Breast epithelium (tissue), 4 donors: ENCODE data around the gene LAMC2. TPM values are rescaled to one million over a fixed set of nuclear protein-coding genes. Genes with fewer than 3 reads are reported as not detected.
A peak's percentile ranks its signal among the peaks of the same experiment; 100 is the strongest.
"Not testable (repeated sequence)": the region's sequence is repeated elsewhere in the genome, so short reads cannot be mapped to it uniquely, and the experiment has no call there.

Source experiments
- DNase-seq, 2 donors: peaks; one replicate each; pipeline ENCODE4 v3.0.0-alpha.2; 2019; ENCODE audit warnings: low spot score in 2 of 2
- H3K27ac ChIP-seq, 2 donors: fragments of 200-600 bp; sonication (generic) in 1 of 2; one replicate each; pipeline ENCODE4 v1.5.1; 2016 to 2019; ENCODE audit warnings: mild to moderate bottlenecking in 1 of 2
- H3K27me3 ChIP-seq, 2 donors: fragments of 200-600 bp; sonication (generic) in 1 of 2; one replicate each; pipeline versions ENCODE4 v1.5.1 to v1.6.0; 2017 to 2019; ENCODE audit warnings: control low read depth in 1 of 2, mild to moderate bottlenecking in 1 of 2
- H3K36me3 ChIP-seq: fragments of 200-600 bp; one replicate; pipeline ENCODE4 v1.5.1; 2019
- H3K4me1 ChIP-seq, 2 donors: fragments of 200-600 bp; sonication (generic); one replicate each; pipeline ENCODE4 v1.5.1; 2016 to 2019; ENCODE audit warnings: control low read depth in 1 of 2
- H3K4me3 ChIP-seq, 3 donors: fragments of 200-600 bp; sonication (generic); 1 replicate in 2 of 3; 2 replicates in 1 of 3; pipeline ENCODE4 v1.5.1; 2016 to 2019; ENCODE audit warnings: mild to moderate bottlenecking in 3 of 3, moderate library complexity in 2 of 3
- H3K9me3 ChIP-seq, 2 donors: fragments of 200-600 bp; sonication (generic) in 1 of 2; one replicate each; pipeline ENCODE4 v1.5.1; 2016 to 2019; ENCODE audit warnings: control low read depth in 1 of 2
- POLR2A ChIP-seq: fragments of 450-650 bp; IDR thresholded peaks from one replicate; pipeline ENCODE4 v1.6.1; 2016; ENCODE audit warnings: antibody characterized with exemption, mild to moderate bottlenecking, moderate library complexity
- POLR2AphosphoS5 ChIP-seq, 3 donors: sonication (generic); formaldehyde crosslinking; IDR thresholded peaks; one replicate each; pipeline ENCODE4 v1.6.1; 2017; ENCODE audit warnings: antibody characterized with exemption in 3 of 3
- intact Hi-C: fragments of 100-400 bp; cut with DNase I; formaldehyde crosslinking; loops from one replicate; pipeline ENCODE4 v1.15.1; 2023; ENCODE audit warnings: low total_unique reads
- total RNA-seq, 3 donors: library from RNA; depleted of rRNA; stranded (reverse); fragments of >200 nt; gene quantifications; one replicate each; pipeline ENCODE4 v1.1.0, GENCODE V29; 2016
- TF ChIP-seq, protein P1 (sequence below), 3 donors: fragments of 450-650 bp; IDR thresholded peaks; one replicate each; pipeline ENCODE4 v1.5.1; 2016 to 2017; ENCODE audit warnings: antibody characterized with exemption in 3 of 3, mild to moderate bottlenecking in 3 of 3, moderate library complexity in 3 of 3

LAMC2 gene
- total RNA-seq, 3 donors from 2014 or later, result 3.0 to 20.3 (median 16.4) TPM

DNA sequence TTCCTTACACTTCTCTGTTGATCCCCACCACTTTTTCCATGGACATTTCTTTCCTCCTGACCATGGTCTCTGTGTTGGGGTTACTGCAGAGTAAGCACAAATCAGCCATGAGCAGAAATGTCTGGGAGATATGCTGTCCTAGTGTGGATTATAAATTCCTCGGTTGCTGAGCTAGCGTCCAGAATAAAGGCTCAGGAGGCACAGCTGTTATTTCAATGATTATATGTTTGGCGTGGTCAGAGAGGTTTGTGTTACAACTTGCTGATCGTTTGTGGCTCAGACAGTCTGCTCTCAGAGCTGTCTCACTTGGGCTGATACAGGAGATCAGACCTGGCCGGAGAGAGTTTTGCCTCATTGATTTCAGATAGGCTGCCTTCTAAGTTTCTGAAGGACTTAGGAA lies 37.5 kb upstream of the LAMC2 start:
- DNase-seq, result no peak
- Histone ChIP-seq H3K36me3 (no peaks in the 10 kb centered on the region), H3K27me3 (no peaks in the 10 kb centered on the region), H3K27ac (peak overlapping the region; percentile 52 to 67), H3K9me3 (no peaks in the 10 kb centered on the region), H3K4me3 (no peak overlapping the region), H3K4me1 (no peaks in the 10 kb centered on the region)
- TF ChIP-seq, protein P1, sequence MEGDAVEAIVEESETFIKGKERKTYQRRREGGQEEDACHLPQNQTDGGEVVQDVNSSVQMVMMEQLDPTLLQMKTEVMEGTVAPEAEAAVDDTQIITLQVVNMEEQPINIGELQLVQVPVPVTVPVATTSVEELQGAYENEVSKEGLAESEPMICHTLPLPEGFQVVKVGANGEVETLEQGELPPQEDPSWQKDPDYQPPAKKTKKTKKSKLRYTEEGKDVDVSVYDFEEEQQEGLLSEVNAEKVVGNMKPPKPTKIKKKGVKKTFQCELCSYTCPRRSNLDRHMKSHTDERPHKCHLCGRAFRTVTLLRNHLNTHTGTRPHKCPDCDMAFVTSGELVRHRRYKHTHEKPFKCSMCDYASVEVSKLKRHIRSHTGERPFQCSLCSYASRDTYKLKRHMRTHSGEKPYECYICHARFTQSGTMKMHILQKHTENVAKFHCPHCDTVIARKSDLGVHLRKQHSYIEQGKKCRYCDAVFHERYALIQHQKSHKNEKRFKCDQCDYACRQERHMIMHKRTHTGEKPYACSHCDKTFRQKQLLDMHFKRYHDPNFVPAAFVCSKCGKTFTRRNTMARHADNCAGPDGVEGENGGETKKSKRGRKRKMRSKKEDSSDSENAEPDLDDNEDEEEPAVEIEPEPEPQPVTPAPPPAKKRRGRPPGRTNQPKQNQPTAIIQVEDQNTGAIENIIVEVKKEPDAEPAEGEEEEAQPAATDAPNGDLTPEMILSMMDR (IDR thresholded peaks at IDR 0.05), result no peak
- TF ChIP-seq POLR2AphosphoS5 (IDR thresholded peaks at IDR 0.05), result peak in 1 of 3 donors; percentile 25
- no peak for TF ChIP-seq POLR2A
- intact Hi-C loops, result loop anchor here (10.0 kb wide), 1 partner anchor 576 kb away; no protein-coding TSS in a partner anchor

- no peaks in the 10 kb centered on the region for H3K36me3 ChIP-seq
Measured at GRCh38 chr1:183149273-183149672, 36.8 kb upstream of the LAMC2 start.

DNA sequence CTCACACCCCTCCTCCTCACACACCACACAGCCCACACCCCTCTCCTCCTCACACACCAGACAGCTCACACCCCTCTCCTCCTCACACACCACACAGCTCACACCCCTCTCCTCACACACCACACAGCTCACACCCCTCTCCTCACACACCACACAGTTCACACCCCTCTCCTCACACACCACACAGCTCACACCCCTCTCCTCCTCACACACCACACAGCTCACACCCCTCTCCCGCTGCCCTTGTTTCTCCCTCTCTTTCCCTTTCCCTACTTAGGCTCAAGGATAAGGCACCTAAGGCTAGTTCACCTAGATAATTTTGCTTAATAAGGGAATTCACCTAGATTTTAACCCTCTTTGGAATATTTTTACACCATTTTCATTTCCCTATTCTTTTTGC lies 36.0 kb upstream of the LAMC2 start:
- intact Hi-C loops, H3K27ac ChIP-seq: not testable (repeated sequence)

More at GRCh38 chr1:183149273-183149672, 36.8 kb upstream of the LAMC2 start:
- Histone ChIP-seq H3K27me3 (no peaks in the 10 kb centered on the region), H3K9me3 (no peaks in the 10 kb centered on the region), H3K4me1 (no peaks in the 10 kb centered on the region), H3K4me3 (no peak overlapping the region), H3K27ac (peak overlapping the region; percentile 52 to 67)
- intact Hi-C loops, result loop anchor here (10.0 kb wide), 1 partner anchor 576 kb away; no protein-coding TSS in a partner anchor
- no peak for DNase-seq
- TF ChIP-seq POLR2AphosphoS5 (IDR thresholded peaks at IDR 0.05) (no peak), POLR2A (no peak)
- TF ChIP-seq, protein P1 (IDR thresholded peaks at IDR 0.05), result no peak

DNA sequence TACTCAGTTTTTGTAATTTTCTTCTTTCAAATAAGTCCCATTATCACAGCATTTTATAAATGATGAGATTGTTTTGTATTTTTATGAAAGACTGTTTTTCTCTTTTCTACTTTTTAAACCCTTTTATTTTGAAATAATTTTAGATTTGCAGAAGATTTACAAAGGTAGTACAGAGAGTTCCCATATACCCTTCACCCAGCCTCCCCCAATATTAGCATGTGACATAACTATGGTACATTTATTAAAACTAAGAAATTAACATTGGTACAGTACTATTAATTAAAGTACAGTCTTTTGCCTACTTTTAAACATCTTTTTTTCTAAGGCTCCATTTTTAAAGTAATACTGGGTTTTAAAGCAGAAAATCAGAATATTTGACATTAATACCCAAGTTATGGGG lies 35.6 kb upstream of the LAMC2 start:
- Histone ChIP-seq H3K36me3 (no peaks in the 10 kb centered on the region), H3K27me3 (no peaks in the 10 kb centered on the region), H3K4me1 (no peaks in the 10 kb centered on the region), H3K9me3 (no peaks in the 10 kb centered on the region), H3K27ac (no peak overlapping the region), H3K4me3 (no peak overlapping the region)
- DNase-seq, result no peak
- intact Hi-C loops, result no loop called here
- TF ChIP-seq, protein P1 (IDR thresholded peaks at IDR 0.05), result no peak
- TF ChIP-seq POLR2AphosphoS5 (IDR thresholded peaks at IDR 0.05), result no peak
- no peak for TF ChIP-seq POLR2A

More for the DNA sequence above, 36.0 kb upstream of the LAMC2 start:
- not testable (repeated sequence) for DNase-seq, H3K4me1 ChIP-seq, H3K36me3 ChIP-seq, H3K9me3 ChIP-seq, H3K27me3 ChIP-seq, H3K4me3 ChIP-seq

- Histone ChIP-seq H3K9me3 (no peaks in the 10 kb centered on the region), H3K4me3 (no peak overlapping the region), H3K4me1 (no peaks in the 10 kb centered on the region), H3K36me3 (no peaks in the 10 kb centered on the region), H3K27ac (no peak overlapping the region), H3K27me3 (no peaks in the 10 kb centered on the region)
- TF ChIP-seq POLR2A (no peak), POLR2AphosphoS5 (IDR thresholded peaks at IDR 0.05) (no peak)
- TF ChIP-seq, protein P1 (IDR thresholded peaks at IDR 0.05), result no peak
- intact Hi-C loops, result no loop called here
- DNase-seq, result no peak
Measured at GRCh38 chr1:183152180-183152579, 33.9 kb upstream of the LAMC2 start.

GRCh38 chr1:183155939-183156338 lies 30.1 kb upstream of the LAMC2 start:
- no peak for DNase-seq
- intact Hi-C loops, result no loop called here
- no peak overlapping the region for H3K4me3 ChIP-seq
- no peaks in the 10 kb centered on the region for H3K27me3 ChIP-seq
- H3K4me1 ChIP-seq, result no peaks in the 10 kb centered on the region
- H3K9me3 ChIP-seq, result no peaks in the 10 kb centered on the region
- TF ChIP-seq, protein P1 (IDR thresholded peaks at IDR 0.05), result no peak
- no peak for TF ChIP-seq POLR2A
- no peak for TF ChIP-seq POLR2AphosphoS5 (IDR thresholded peaks at IDR 0.05)
- no peaks in the 10 kb centered on the region for H3K36me3 ChIP-seq
- no peak overlapping the region for H3K27ac ChIP-seq
